HG03095 (cell line): ENCODE data around the gene KCNMA1.

Experiments used
- ATAC-seq: cut with Tn5 transposase; IDR thresholded peaks from one replicate; pipeline ENCODE4 v1.9.1; 2021; ENCODE audit warnings: moderate library complexity; ENCODE audit not compliant: unreplicated experiment

The KCNMA1 gene

GRCh38 chr10:77147871-77148270 is 489.7 kb downstream of the KCNMA1 start:
- ATAC-seq = no peak

DNA sequence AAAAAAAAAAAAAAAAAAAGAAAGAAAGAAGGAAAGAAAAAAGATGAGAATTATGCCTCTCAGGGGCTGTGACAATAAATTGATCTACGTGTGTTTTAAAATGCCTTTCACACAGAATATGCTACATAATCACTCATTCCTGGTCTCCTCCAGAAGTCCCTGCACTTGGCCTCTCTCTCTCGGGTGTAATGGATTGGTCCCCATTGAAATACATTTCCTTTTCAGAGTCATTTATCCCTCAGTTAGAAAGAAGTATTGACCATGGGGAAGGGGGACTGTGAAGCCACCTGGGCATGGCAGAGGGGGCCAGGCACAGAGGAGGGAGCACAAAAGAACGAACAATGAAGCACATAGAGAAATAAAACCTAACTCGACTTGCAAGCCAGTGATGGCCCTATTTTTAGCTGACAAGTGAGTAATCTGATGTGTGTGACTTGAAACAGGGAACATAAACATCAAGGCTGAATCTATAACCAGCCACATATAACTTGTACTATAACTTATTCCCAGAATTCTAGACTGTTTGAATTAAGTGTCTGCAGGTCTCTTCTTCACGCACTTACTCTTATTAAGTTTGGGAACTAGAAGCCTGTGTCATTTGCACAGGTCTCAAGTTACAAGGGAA is 490.8 kb downstream of the KCNMA1 start:
- no peak for ATAC-seq

DNA sequence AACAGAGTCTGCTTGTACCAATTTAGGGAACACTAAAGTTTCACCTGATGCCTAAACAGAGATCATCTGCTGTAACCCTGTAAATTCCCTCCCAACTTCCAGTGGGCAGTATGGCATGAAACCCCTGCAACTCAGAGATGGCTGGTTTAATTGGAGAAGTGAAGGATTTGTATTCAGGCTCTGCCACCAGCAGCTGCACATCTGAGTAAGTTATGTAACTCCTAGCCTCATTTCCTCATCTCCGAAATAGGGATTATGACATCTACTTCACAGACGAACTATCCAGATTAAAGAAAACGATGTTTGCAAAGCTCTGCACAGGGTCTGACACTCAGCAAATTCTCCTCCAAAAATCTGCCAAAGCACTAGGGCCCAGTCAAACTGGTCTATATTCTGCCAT is 493.0 kb downstream of the KCNMA1 start:
- no peak for ATAC-seq

DNA sequence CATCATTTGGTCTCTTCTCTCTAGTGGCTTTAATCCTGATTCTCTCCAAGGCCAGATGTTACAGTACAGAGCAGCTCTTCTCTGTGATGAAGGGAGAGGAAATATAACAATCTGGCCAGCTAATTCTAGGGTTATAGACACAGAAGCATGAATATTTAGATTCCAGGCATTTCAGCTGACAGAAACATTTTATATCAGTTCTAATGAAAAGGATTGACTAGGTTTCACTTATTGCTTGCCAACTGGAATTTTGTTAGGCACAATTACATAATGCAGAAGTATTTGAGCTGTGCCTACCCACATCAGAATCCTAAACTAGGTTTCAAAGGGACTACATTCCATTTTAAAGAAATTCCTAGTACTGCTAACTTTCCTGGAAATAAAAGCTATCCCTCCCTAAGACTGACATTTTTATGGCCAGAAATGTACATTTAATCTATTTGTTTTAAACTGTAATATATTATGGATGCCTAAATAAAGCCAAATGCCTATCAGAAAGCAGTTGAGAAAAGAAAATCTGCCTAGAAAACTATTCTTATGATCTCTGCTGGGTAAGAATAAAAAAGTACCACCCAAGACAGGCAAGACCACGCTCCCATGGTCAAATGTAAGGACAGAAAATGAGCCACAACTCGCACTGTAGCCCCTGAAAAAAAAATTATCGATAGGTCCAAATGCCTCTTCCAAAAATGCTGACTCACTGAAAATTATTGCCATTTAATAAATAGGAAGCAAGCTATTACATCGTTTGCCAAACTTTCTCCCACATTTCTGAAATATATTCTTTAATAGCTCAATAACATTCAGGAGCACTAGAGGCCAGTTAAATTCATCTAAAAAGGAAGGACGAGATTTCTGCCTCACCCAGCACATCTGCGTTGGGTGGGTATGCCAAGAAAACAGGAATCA is 498.1 kb downstream of the KCNMA1 start:
- no peak for ATAC-seq

DNA sequence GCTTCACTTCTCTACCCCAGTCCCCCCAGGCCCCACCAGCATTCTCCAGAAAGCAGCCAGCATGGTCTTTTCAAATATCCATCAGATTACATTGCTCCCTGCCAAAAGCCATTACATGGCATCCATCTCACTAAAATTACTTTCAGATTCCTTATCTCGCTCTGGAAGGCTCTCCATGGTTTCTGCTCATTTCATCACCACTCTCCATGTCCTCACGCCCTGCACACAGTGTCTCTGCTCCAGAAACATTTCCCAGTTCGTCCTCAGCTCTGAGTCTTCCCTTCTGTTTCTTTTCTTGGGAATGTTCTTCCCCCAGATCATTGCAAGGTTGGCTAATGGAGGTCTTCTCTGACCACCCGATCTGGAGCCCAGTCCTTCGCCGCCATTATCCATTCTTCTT is 499.1 kb downstream of the KCNMA1 start:
- no peak for ATAC-seq

GRCh38 chr10:77135555-77135954 is 502.1 kb downstream of the KCNMA1 start:
- ATAC-seq = no peak

- ATAC-seq = no peak
Measured at GRCh38 chr10:77131214-77131613, 506.4 kb downstream of the KCNMA1 start.

DNA sequence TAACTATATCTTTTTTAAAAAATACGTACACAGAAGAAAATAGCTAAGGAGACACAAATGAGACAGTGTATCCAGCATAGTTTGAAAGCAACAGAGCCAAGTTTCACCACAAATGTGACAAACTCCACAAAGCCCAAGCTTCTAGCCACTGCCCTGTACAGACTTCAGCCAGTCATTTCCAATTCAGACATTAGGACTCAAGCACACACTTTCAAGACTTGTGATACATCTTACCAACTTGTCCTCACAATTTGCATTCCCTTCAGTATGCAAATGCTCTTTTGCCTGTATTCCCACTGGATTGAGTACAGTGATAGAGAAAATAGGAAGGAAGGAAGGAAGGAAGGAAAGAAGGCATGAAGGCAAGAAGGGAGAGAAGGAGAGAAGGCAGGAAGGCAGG is 510.4 kb downstream of the KCNMA1 start:
- ATAC-seq = no peak

DNA sequence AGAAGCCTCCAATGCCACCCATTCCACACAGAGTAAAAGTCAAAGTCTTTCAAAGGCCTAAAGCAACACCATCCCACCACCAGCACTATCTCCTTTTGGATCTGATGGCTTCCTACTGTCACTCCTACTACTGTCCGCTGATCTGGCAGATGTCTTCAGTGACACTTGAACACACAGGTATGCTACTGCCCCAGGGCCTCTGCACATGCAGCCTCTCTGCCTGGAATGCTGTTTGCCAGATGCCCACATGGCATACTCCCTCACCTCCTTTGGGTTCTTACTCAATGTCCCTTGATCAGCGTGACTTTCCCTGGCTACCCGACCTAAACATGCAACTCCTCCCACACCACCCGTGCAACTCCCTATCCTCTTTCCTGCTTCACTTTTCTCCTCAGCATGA is 512.4 kb downstream of the KCNMA1 start:
- ATAC-seq = no peak

- no peak for ATAC-seq
Measured at GRCh38 chr10:77123330-77123729, 514.3 kb downstream of the KCNMA1 start.

DNA sequence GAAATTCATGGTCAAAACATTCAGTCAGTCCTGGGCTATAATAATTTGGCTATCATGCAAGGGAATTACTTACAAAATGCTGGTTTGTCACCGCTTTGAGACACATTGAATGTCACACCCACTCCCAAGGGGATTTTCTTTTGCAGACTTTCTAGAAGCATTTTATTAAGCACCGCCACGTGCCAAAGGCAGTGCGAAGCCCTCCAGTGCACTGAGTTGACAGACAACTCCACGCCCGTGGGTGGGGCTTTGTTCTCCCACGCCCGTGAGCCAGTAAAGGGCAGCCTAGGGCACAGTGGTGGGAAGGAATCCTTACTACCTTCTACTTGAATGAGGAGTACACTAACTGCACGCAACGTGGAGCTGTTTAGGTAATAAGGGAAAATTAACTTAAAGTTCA is 515.8 kb downstream of the KCNMA1 start:
- ATAC-seq = no peak

DNA sequence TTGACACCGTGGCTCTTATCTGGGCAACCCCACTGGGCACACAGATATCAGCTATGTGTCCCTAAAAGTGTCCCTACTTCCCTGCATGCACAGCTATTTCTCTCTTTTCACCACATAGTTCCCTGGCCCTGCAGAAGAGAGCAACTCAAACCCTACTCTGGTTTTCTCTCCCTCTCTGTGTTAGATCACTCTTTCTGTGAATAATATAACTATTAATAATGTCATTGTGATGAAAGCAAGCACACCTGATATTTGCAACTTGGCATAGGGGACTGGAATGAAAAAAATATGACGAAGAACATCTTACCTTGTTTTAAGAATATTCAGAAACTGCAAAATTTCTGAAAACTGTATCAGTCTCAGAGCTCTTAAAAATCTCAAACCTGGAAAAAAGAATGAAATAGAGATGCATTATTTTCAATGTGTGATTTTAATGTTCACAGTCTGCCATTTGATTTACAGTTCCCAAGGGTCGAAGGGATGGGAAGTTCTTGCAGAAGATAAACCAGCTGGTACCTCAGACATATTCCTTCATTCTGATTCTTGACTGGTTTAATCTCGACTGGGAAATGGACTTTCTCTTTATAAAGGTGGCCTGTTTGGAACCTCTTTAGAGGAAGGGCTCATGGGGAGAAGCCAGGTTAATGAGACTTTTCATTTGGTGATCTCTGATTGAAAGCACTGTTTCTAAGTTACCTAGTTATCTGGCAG is 516.8 kb downstream of the KCNMA1 start:
- no peak for ATAC-seq

DNA sequence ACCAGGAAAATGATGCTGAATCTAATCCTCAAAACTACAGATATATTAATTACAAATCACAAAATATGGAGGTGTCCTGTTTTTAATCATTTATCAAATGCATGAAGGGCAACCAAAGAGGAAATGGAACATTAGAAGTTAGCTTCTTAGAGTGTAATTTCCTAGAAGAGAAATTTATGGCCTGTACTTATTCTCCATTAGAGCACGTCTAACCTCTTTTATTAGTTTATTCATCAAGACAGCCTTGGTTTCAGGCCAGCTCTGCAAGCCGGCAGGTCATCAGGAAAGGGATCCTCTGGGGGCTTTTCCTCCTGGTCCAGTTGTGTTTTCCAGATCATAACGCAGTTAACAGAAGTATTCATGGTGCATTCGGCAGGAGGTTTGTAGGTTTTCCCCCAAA is 517.6 kb downstream of the KCNMA1 start:
- no peak for ATAC-seq

DNA sequence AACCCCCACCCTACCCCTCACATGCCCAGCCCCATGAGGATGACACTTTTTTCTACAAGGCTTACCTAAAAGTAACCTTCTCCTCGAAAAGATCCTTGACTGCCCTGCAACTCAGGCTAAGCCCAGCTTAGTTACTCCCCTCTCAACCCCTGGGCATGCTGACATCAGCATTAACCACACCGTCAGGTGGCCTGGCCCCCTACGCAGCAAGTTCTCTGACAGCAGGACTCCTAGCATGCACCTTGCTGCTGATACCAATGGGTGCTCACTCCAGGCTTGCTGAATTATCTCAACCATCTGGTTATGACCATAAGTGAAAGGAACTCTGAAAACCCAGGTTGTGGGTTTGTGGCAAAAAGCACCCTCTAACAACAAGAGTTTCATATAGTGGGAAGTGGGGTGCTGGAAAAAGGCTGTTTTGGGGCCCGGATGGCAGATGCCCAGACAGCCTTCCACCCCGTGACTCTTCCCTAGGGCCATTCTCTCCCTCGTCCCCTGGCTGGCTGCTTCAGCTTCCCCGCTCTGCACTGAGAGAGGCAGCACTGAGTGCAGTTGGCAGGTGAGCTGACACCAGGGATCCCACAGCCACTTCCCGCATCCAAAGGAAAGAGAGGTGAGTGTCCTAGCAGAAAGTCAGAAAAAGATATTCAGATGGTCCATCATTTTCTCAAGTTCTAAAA is 518.9 kb downstream of the KCNMA1 start:
- ATAC-seq = no peak

GRCh38 chr10:77117501-77117900 is 520.1 kb downstream of the KCNMA1 start:
- no peak for ATAC-seq

GRCh38 chr10:77116904-77117303 is 520.7 kb downstream of the KCNMA1 start:
- ATAC-seq = no peak

GRCh38 chr10:77114181-77114821 is 523.3 kb downstream of the KCNMA1 start:
- no peak for ATAC-seq

- ATAC-seq = no peak
Measured at GRCh38 chr10:77111611-77112550, 525.7 kb downstream of the KCNMA1 start.

DNA sequence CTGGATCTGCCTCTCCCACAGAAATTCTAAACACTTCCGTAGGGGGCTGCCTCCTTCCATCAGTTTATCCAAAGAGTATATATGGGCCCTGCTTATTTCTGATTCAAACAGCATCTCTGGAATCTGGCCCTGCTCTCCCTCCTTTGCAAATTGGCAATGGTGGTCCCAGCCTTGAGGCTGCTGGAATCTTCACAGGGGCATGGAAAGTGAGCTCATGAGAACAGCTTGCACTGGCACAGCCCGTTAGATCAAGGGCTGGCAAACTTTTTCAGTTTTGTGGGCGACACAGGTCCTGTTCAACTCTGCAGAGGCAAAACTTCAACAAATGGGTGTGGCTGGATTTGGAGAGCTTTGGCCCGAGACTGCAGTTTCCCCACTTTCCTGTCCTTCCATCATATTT is 526.9 kb downstream of the KCNMA1 start:
- ATAC-seq = no peak
